Endothelial cell of umbilical vein (primary cell): ENCODE data around the gene ANKRD49. TPM values are rescaled to one million over a fixed set of nuclear protein-coding genes. Genes with fewer than 3 reads are reported as not detected.

Experiments
- BruUV-seq: library from RNA; stranded (reverse); fragments of 400-500 nt; replicated peaks from 2 replicates; lab custom pipeline; 2021; lab: Mats Ljungman, UMichigan
- CTCF ChIA-PET: fragments of 300-600, 350-600 bp; sonication (Branson Sonifier 250); formaldehyde crosslinking; loops from one replicate; lab custom pipeline; 2021; ENCODE audit warnings: antibody characterized with exemption, inconsistent platforms; lab: Charles Lee
- POLR2A ChIA-PET: fragments of 300-600, 350-600 bp; sonication (Branson Sonifier 250); formaldehyde crosslinking; loops from one replicate; lab custom pipeline; 2021; ENCODE audit warnings: antibody characterized with exemption, inconsistent platforms; lab: Charles Lee
- DNase-seq: peaks from one replicate; pipeline ENCODE4 v3.0.0-alpha.2; 2011; ENCODE audit warnings: low read depth, low spot score
- FAIRE-seq: peaks from 2 replicates; lab custom pipeline; 2011; peaks lifted over from hg19 to GRCh38; lab: Jason Lieb, UNC
- H2AFZ ChIP-seq: 2 replicates; pipeline ENCODE4 v1.6.0; 2012; ENCODE audit warnings: low read depth, low read length, control low read depth, inconsistent platforms
- H3K27ac ChIP-seq: 2 replicates; pipeline ENCODE4 v1.5.1; 2011; ENCODE audit warnings: low read depth, mild to moderate bottlenecking, control low read depth, low read length, moderate library complexity; ENCODE audit not compliant: insufficient read depth
- H3K27me3 ChIP-seq, 2 experiments: 2 replicates each; pipeline versions ENCODE4 v1.6.0 to v1.6.1; 2011; ENCODE audit warnings: low read length in 2 of 2, mixed read lengths in 1 of 2; ENCODE audit not compliant: control insufficient read depth in 2 of 2, insufficient read depth in 2 of 2
- H3K36me3 ChIP-seq, 2 experiments: 2 replicates in 1 of 2; 3 replicates in 1 of 2; pipeline ENCODE4 v1.5.1; 2011; ENCODE audit warnings: low read length in 2 of 2, mild to moderate bottlenecking in 1 of 2, moderate library complexity in 1 of 2; ENCODE audit not compliant: control insufficient read depth in 2 of 2, insufficient read depth in 2 of 2; ENCODE audit errors: extremely low read depth in 1 of 2
- H3K4me1 ChIP-seq: 3 replicates; pipeline ENCODE4 v1.5.1; 2011; ENCODE audit warnings: mild to moderate bottlenecking, low read length; ENCODE audit not compliant: control insufficient read depth, insufficient read depth; ENCODE audit errors: extremely low read depth
- H3K4me2 ChIP-seq: 2 replicates; pipeline ENCODE4 v1.6.1; 2011; ENCODE audit warnings: low read length, control low read depth, mixed read lengths; ENCODE audit not compliant: insufficient read depth
- H3K4me3 ChIP-seq, 3 experiments: fragments of 200-600 bp in 1 of 3; sonication (generic), shearing (Covaris generic) in 1 of 3; replicated peaks in 1 of 3; 2 replicates each; pipeline ENCODE4 v1.5.1; 2011 to 2016; ENCODE audit warnings: control low read depth in 3 of 3, low read length in 3 of 3, mild to moderate bottlenecking in 2 of 3, inconsistent platforms in 1 of 3, low read depth in 1 of 3, moderate library complexity in 1 of 3; ENCODE audit not compliant: insufficient read depth in 1 of 3
- H3K79me2 ChIP-seq: 2 replicates; pipeline ENCODE4 v1.6.0; 2012; ENCODE audit warnings: low read length, inconsistent platforms; ENCODE audit not compliant: control insufficient read depth, insufficient read depth
- H3K9ac ChIP-seq: replicated peaks from 2 replicates; pipeline ENCODE3; 2011; ENCODE audit warnings: low read length, control low read depth; ENCODE audit not compliant: insufficient read depth; ENCODE audit errors: extremely low read depth
- H3K9me1 ChIP-seq: replicated peaks from 3 replicates; pipeline ENCODE4 v1.6.0; 2011; ENCODE audit warnings: mild to moderate bottlenecking, low read length; ENCODE audit not compliant: control insufficient read depth, insufficient read depth; ENCODE audit errors: extremely low read depth
- H3K9me3 ChIP-seq: replicated peaks from 2 replicates; pipeline ENCODE4 v1.5.1; 2012; ENCODE audit warnings: low read length, inconsistent platforms; ENCODE audit not compliant: control insufficient read depth, insufficient read depth
- H4K20me1 ChIP-seq: replicated peaks from 2 replicates; pipeline ENCODE3; 2011; ENCODE audit warnings: mild to moderate bottlenecking, low read length; ENCODE audit not compliant: control insufficient read depth, insufficient read depth; ENCODE audit errors: extremely low read depth
- EZH2 ChIP-seq: IDR thresholded peaks from 2 replicates; pipeline ENCODE4 v1.6.1; 2012; ENCODE audit warnings: borderline replicate concordance, low read depth, mild to moderate bottlenecking, moderate library complexity, low read length, inconsistent platforms; ENCODE audit not compliant: severe bottlenecking
- FOS ChIP-seq: IDR thresholded peaks from 2 replicates; pipeline ENCODE4 v1.6.1; 2011; ENCODE audit warnings: mild to moderate bottlenecking, low read length, moderate library complexity, borderline replicate concordance; ENCODE audit not compliant: insufficient read depth
- GATA2 ChIP-seq: IDR thresholded peaks from 2 replicates; pipeline ENCODE4 v1.7.0; 2011; ENCODE audit warnings: low read depth, mild to moderate bottlenecking, moderate library complexity, mixed read lengths, low read length; ENCODE audit not compliant: insufficient read length, insufficient read depth
- JUN ChIP-seq: IDR thresholded peaks from 2 replicates; pipeline ENCODE4 v1.6.1; 2011; ENCODE audit warnings: borderline replicate concordance, low read depth; ENCODE audit not compliant: insufficient read length, insufficient read depth
- MAX ChIP-seq: IDR thresholded peaks from 2 replicates; pipeline ENCODE4 v1.6.1; 2011; ENCODE audit not compliant: insufficient read depth, insufficient read length
- MYC ChIP-seq: IDR thresholded peaks from one replicate; pipeline ENCODE4 v1.6.1; 2011; ENCODE audit warnings: mild to moderate bottlenecking, low read depth, low read length
- POLR2A ChIP-seq: IDR thresholded peaks from 2 replicates; pipeline ENCODE4 v1.6.1; 2012; ENCODE audit warnings: low read depth, mild to moderate bottlenecking, control low read depth, low read length
- POLR2AphosphoS5 ChIP-seq: IDR thresholded peaks from 2 replicates; pipeline ENCODE4 v1.6.1; 2012; ENCODE audit warnings: low read depth, mild to moderate bottlenecking, control low read depth, low read length, moderate library complexity; ENCODE audit not compliant: insufficient read depth
- dilution Hi-C: fragments of 300-500 bp; cut with MboI; formaldehyde crosslinking; loops from one replicate; pipeline ENCODE4 v1.15.0; 2019; ENCODE audit warnings: low sequenced_read_pairs; ENCODE audit not compliant: extremely low pct_ligation_motif_present
- intact Hi-C: fragments of 100-400 bp; cut with micrococcal nuclease; formaldehyde crosslinking; loops from one replicate; pipeline ENCODE4 v1.10.0; 2022
- polyA plus RNA-seq, 4 experiments: library from polyadenylated mRNA; depleted of rRNA in 3 of 4; stranded (reverse) in 3 of 4; unstranded in 1 of 4; fragments of >200 nt; gene quantifications; 2 replicates each; pipeline versions ENCODE4 v1.2.1 to v1.2.3, GENCODE V29; 2011 to 2012; ENCODE audit warnings: missing spikeins in 1 of 4
- total RNA-seq: library from RNA; stranded (reverse); gene quantifications from 2 replicates; pipeline ENCODE4 v1.2.3, GENCODE V29; 2021
- TF ChIP-seq, protein P1 (sequence below), 2 donors: IDR thresholded peaks; 1 replicate in 1 of 2; 2 replicates in 1 of 2; pipeline ENCODE4 v1.5.1; 2011; ENCODE audit warnings: low read length in 2 of 2, mild to moderate bottlenecking in 2 of 2, moderate library complexity in 2 of 2, control low read depth in 1 of 2, inconsistent platforms in 1 of 2, low read depth in 1 of 2; ENCODE audit not compliant: insufficient read depth in 1 of 2; ENCODE audit errors: extremely low read depth in 1 of 2

Gene ANKRD49
- total and polyA plus RNA-seq, 2 donors (not counting 3 experiments of a cell fraction or from before 2014, with no cell fraction given), result 6.0 to 7.6 TPM

DNA sequence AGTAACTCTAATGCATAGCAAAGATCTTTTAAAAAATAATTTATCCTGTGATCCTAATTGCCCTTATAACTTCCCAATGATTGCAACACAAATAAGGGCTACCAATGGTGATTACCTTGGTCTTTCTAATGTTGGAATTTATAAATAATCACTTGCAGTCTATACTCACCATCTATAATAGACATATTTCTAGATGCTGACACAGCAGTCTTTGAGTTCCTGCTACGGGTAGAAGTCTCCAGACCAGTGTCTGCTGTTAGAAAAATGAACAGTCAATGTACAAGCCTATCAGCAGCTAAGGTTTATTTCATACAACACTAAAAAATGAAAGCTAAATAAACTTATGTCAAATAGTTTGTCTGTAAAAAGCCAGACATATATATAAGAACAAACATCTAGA lies 48.1 kb upstream of the ANKRD49 start:
- no peak overlapping the region for H3K4me3 ChIP-seq
- no peaks in the 10 kb centered on the region for H3K79me2 ChIP-seq
- no peaks in the 10 kb centered on the region for H3K4me1 ChIP-seq
- H4K20me1 ChIP-seq, result no peaks in the 10 kb centered on the region
- H2AFZ ChIP-seq, result no peak overlapping the region
- no peaks in the 10 kb centered on the region for H3K27me3 ChIP-seq
- H3K36me3 ChIP-seq, result peaks cover 0 to 4% of the 10 kb centered on the region in 2 experiments
- BruUV-seq, result no TSS peak
- TF ChIP-seq JUN (no peak), FOS (no peak), MYC (no peak), GATA2 (no peak), POLR2A (no peak)
- ChIA-PET POLR2A (no interaction called here), CTCF (no interaction called here)
- dilution Hi-C loops, result no loop called here
- no peak overlapping the region for H3K27ac ChIP-seq
- intact Hi-C loops, result no loop called here
- DNase-seq (no peak), FAIRE-seq (no peak)
- no peaks in the 10 kb centered on the region for H3K9me3 ChIP-seq
- H3K9me1 ChIP-seq, result no peaks in the 10 kb centered on the region
- H3K4me2 ChIP-seq, result no peak overlapping the region
- no peak overlapping the region for H3K9ac ChIP-seq

- ChIA-PET CTCF (no interaction called here), POLR2A (no interaction called here)
- H3K4me3 ChIP-seq, result no peak overlapping the region
- H3K36me3 ChIP-seq, result peaks cover 0 to 4% of the 10 kb centered on the region in 2 experiments
- no peak overlapping the region for H3K4me2 ChIP-seq
- H3K27me3 ChIP-seq, result no peaks in the 10 kb centered on the region
- no peaks in the 10 kb centered on the region for H4K20me1 ChIP-seq
- H3K9me1 ChIP-seq, result no peaks in the 10 kb centered on the region
- H3K4me1 ChIP-seq, result no peaks in the 10 kb centered on the region
- dilution Hi-C loops, result no loop called here
- no peak for TF ChIP-seq MAX
- TF ChIP-seq POLR2A, result no peak
- TF ChIP-seq, protein P1, sequence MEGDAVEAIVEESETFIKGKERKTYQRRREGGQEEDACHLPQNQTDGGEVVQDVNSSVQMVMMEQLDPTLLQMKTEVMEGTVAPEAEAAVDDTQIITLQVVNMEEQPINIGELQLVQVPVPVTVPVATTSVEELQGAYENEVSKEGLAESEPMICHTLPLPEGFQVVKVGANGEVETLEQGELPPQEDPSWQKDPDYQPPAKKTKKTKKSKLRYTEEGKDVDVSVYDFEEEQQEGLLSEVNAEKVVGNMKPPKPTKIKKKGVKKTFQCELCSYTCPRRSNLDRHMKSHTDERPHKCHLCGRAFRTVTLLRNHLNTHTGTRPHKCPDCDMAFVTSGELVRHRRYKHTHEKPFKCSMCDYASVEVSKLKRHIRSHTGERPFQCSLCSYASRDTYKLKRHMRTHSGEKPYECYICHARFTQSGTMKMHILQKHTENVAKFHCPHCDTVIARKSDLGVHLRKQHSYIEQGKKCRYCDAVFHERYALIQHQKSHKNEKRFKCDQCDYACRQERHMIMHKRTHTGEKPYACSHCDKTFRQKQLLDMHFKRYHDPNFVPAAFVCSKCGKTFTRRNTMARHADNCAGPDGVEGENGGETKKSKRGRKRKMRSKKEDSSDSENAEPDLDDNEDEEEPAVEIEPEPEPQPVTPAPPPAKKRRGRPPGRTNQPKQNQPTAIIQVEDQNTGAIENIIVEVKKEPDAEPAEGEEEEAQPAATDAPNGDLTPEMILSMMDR (IDR thresholded peaks at IDR 0.05; ENCODE audit: extremely low read depth in 1 of 2, insufficient read depth in 1 of 2, low read depth in 1 of 2, low read length in 2 of 2), result no peak
- no peak for TF ChIP-seq POLR2AphosphoS5
- TF ChIP-seq JUN, result no peak
- no peak for TF ChIP-seq EZH2
- no peak for TF ChIP-seq MYC
- no peak for TF ChIP-seq GATA2
- no peak for TF ChIP-seq FOS
- no TSS peak for BruUV-seq
- H3K27ac ChIP-seq, result no peak overlapping the region
- intact Hi-C loops, result no loop called here
- no peak overlapping the region for H2AFZ ChIP-seq
- FAIRE-seq (no peak), DNase-seq (no peak)
- H3K79me2 ChIP-seq, result no peaks in the 10 kb centered on the region
- H3K9me3 ChIP-seq, result no peaks in the 10 kb centered on the region
- no peak overlapping the region for H3K9ac ChIP-seq
Observed at GRCh38 chr11:94447149-94447548, 46.6 kb upstream of the ANKRD49 start.
